ENCODE results near the gene KRTAP5-11.

Gene KRTAP5-11

DNA sequence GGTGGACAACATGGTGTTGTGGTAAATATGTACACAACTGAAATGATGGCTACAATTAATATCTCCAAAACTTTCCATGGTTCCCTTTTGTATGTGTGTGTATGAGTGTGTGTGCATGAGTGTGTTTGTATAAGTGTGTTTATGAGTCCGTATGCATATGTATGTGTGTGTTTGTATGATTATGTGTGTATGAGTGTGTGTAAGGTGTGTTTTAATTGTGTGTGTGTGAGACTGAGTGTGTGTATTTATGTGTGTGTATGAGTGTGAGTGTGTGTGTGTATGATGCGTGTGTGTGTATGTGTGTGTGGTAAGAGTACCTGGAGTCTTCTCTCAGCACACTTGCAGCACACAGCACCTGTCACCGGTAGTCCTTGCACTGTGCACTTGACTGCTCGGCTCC lies 26.7 kb downstream of the KRTAP5-11 start:
- TF ChIP-seq, protein P1, sequence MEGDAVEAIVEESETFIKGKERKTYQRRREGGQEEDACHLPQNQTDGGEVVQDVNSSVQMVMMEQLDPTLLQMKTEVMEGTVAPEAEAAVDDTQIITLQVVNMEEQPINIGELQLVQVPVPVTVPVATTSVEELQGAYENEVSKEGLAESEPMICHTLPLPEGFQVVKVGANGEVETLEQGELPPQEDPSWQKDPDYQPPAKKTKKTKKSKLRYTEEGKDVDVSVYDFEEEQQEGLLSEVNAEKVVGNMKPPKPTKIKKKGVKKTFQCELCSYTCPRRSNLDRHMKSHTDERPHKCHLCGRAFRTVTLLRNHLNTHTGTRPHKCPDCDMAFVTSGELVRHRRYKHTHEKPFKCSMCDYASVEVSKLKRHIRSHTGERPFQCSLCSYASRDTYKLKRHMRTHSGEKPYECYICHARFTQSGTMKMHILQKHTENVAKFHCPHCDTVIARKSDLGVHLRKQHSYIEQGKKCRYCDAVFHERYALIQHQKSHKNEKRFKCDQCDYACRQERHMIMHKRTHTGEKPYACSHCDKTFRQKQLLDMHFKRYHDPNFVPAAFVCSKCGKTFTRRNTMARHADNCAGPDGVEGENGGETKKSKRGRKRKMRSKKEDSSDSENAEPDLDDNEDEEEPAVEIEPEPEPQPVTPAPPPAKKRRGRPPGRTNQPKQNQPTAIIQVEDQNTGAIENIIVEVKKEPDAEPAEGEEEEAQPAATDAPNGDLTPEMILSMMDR (IDR thresholded peaks at IDR 0.05; ENCODE audit: low read depth, low read length, missing control alignments), result no peak

DNA sequence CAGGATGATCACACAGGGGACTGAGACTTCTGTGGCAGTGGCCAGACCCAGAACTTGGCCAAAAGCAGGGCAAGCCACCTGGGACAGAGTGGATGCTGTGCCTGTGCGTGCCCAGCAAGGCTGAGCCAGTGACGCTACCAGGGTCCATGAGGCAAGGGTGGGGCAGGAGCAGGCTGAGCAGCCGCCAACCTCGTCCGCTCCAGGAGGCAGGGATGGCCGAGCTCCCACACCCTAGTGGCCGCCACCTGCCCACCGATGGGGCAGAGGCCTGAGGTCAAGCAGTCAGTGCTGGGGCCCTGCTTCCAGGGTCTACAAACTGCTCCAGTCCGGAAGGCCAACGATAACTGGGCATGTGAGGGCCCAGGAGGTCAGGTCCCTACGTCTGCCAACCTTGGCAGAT lies 27.2 kb downstream of the KRTAP5-11 start:
- DNase-seq (ENCODE audit: low read depth), result no peak
- TF ChIP-seq, protein P1 (IDR thresholded peaks at IDR 0.05; ENCODE audit: low read depth, low read length, missing control alignments), result no peak
- no peak overlapping the region for H3K4me3 ChIP-seq (ENCODE audit: low read depth, low read length)

More for the DNA sequence above, 26.7 kb downstream of the KRTAP5-11 start:
- no peak overlapping the region for H3K4me3 ChIP-seq (ENCODE audit: low read depth, low read length)
- DNase-seq (ENCODE audit: low read depth), result no peak

DNA sequence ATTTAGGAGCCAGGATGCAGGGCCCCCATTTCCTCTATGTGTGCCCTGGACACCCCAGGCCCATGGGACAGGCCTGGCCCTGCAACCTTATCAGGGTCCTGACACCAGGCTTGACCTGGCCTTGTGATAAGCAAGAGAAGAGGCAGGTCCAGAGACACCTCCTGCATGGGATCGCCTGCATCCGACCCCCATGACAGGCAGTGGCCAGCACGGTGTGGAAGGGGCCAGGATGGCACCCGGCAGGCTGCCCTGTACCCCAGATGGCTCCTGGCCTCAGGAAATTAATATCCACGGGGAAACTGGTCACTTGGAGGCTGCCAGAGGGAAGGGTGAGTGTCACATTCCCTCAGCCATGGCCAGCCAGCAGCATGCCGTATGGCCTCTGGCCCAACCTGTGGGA lies 27.7 kb downstream of the KRTAP5-11 start:
- H3K4me3 ChIP-seq (ENCODE audit: low read depth, low read length), result no peak overlapping the region
- TF ChIP-seq, protein P1 (IDR thresholded peaks at IDR 0.05; ENCODE audit: low read depth, low read length, missing control alignments), result no peak
- no peak for DNase-seq (ENCODE audit: low read depth)

DNA sequence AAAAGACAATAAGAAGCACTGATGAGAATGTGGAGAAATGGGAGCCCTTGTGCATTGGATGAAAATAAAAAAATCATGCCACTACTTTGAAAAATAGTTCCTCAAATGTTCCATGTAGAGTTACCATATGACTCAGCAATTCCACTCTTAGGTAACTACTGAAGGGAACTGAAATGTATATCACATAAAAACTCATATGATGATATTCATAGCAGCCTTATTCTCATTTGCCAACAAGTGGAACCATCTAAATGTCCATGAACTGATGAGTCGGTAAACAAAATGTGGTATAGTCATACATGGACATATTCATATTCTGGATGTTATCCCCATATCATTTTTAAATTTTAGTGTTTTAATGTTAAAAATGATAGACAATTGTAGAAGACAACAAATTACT lies 31.0 kb downstream of the KRTAP5-11 start:
- TF ChIP-seq, protein P1 (IDR thresholded peaks at IDR 0.05; ENCODE audit: low read depth, low read length, missing control alignments), result no peak
- no peak overlapping the region for H3K4me3 ChIP-seq (ENCODE audit: low read depth, low read length)
- no peak for DNase-seq (ENCODE audit: low read depth)

DNA sequence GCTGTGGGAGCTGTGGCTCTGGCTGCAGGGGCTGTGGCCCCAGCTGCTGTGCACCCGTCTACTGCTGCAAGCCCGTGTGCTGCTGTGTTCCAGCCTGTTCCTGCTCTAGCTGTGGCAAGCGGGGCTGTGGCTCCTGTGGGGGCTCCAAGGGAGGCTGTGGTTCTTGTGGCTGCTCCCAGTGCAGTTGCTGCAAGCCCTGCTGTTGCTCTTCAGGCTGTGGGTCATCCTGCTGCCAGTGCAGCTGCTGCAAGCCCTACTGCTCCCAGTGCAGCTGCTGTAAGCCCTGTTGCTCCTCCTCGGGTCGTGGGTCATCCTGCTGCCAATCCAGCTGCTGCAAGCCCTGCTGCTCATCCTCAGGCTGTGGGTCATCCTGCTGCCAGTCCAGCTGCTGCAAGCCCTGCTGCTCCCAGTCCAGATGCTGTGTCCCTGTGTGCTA lies 33.9 kb downstream of the KRTAP5-11 start:
- H3K4me3 ChIP-seq (ENCODE audit: low read depth, low read length), result no peak overlapping the region
- DNase-seq (ENCODE audit: low read depth), result no peak
- TF ChIP-seq, protein P1 (IDR thresholded peaks at IDR 0.05; ENCODE audit: low read depth, low read length, missing control alignments), result no peak

DNA sequence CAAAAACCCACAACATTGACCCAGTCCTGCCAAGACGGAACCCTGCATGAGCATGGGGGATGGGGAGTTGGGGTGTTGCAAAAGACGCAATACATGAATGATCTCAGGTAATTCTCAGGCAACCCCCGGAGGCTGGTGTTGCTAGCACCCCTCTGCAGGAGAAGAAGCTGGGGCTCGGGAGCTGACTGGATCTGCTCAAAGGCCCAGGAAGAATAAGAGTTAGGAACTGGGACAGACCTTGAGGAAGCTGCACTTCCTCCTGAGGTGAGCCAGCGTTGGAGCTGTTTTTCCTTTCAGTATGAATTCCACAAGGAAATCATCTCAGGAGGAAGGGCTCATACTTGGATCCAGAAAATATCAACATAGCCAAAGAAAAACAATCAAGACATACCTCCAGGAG lies 34.6 kb downstream of the KRTAP5-11 start, which contains the start of gene KRTAP5-9:
Gene KRTAP5-9 (plus strand): TSS at position 301 of the 400 bp plus-strand sequence. CDS start 238 bp downstream, outside the sequence.
- no peak for DNase-seq (ENCODE audit: low read depth)
- no peak within 1 kb of the TSS for H3K4me3 ChIP-seq (ENCODE audit: low read depth, low read length)
- TF ChIP-seq, protein P1 (IDR thresholded peaks at IDR 0.05; ENCODE audit: low read depth, low read length, missing control alignments), result no peak

DNA sequence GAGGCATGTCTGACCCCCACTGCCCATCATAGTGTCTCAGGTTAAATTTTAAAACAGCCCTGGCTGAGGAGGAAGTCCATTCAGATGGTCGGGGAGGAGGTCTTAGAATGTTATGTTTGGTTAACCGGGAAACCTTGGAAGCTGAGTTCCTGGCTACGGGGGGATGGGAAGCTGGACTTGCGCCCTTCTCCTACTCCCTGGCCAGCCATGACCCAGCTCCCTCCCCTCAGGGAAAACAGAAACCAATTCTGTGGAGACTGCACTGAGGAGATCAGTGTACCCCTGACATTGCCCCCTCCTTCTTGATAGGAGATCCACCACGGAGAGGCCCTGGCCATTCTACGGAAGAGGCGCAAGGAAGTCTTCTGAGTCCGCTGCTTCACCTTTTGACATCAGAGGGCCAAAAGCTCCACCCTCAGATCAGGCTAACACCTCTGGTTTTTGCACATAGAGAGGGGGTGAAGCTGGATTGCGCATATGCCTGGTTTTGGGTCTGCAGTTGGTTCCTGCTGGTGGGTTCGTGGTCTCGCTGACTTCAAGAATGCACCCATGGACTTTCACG lies 37.2 kb downstream of the KRTAP5-11 start:
- no peak overlapping the region for H3K4me3 ChIP-seq (ENCODE audit: low read depth, low read length)
- DNase-seq (ENCODE audit: low read depth), result no peak
- TF ChIP-seq, protein P1 (IDR thresholded peaks at IDR 0.05; ENCODE audit: low read depth, low read length, missing control alignments), result no peak
